H9 (cell line): ENCODE data around the gene TBX1. TPM values are rescaled to one million over a fixed set of nuclear protein-coding genes. Genes with fewer than 3 reads are reported as not detected.

Experiments used
- DNase-seq: peaks from one replicate; pipeline ENCODE4 v3.0.0-alpha.2; 2017
- H2AFZ ChIP-seq: one replicate; pipeline ENCODE4 v1.6.1; 2013; ENCODE audit warnings: mild to moderate bottlenecking, low read length, control low read depth, moderate library complexity
- H2AK5ac ChIP-seq: 2 replicates; pipeline ENCODE4 v1.6.1; 2013; ENCODE audit warnings: low read length, control low read depth, mixed read lengths; ENCODE audit not compliant: insufficient read length
- H2BK120ac ChIP-seq: one replicate; pipeline ENCODE4 v1.6.1; 2013; ENCODE audit warnings: low read depth, mild to moderate bottlenecking, low read length, control low read depth, inconsistent platforms; ENCODE audit not compliant: poor library complexity, severe bottlenecking
- H2BK12ac ChIP-seq: 2 replicates; pipeline ENCODE4 v1.6.1; 2013; ENCODE audit warnings: low read length, control low read depth, mixed read lengths, low read depth; ENCODE audit not compliant: insufficient read length
- H2BK15ac ChIP-seq: 2 replicates; pipeline ENCODE4 v1.6.1; 2013; ENCODE audit warnings: low read depth, low read length, control low read depth
- H2BK20ac ChIP-seq: one replicate; pipeline ENCODE4 v1.6.1; 2013; ENCODE audit warnings: low read depth, mild to moderate bottlenecking, low read length, control low read depth, inconsistent platforms; ENCODE audit not compliant: poor library complexity, severe bottlenecking
- H2BK5ac ChIP-seq: 2 replicates; pipeline ENCODE4 v1.6.1; 2013; ENCODE audit warnings: low read length, control low read depth, mixed read lengths; ENCODE audit not compliant: insufficient read length
- H3K14ac ChIP-seq: 2 replicates; pipeline ENCODE4 v1.6.1; 2013; ENCODE audit warnings: low read length, control low read depth; ENCODE audit not compliant: insufficient read depth
- H3K18ac ChIP-seq: 2 replicates; pipeline ENCODE4 v1.6.1; 2013; ENCODE audit warnings: low read depth, mild to moderate bottlenecking, mixed read lengths, low read length, control low read depth; ENCODE audit not compliant: insufficient read length
- H3K23ac ChIP-seq: 2 replicates; pipeline ENCODE4 v1.6.1; 2013; ENCODE audit warnings: low read length, control low read depth, mixed read lengths, low read depth; ENCODE audit not compliant: insufficient read length
- H3K23me2 ChIP-seq: 2 replicates; pipeline ENCODE4 v1.6.1; 2013; ENCODE audit warnings: low read depth, mild to moderate bottlenecking, mixed read lengths, low read length, control low read depth; ENCODE audit not compliant: insufficient read length, poor library complexity, severe bottlenecking
- H3K27ac ChIP-seq: 2 replicates; pipeline ENCODE4 v1.5.1; 2013; ENCODE audit warnings: low read length, control low read depth, mixed read lengths, low read depth; ENCODE audit not compliant: insufficient read length
- H3K27me3 ChIP-seq: 2 replicates; pipeline ENCODE4 v1.6.1; 2013; ENCODE audit warnings: low read length, control low read depth, inconsistent platforms; ENCODE audit not compliant: insufficient read depth
- H3K4ac ChIP-seq: 2 replicates; pipeline ENCODE4 v1.6.1; 2013; ENCODE audit warnings: low read depth, mild to moderate bottlenecking, control low read depth, inconsistent platforms, low read length, moderate library complexity
- H3K4me1 ChIP-seq: 2 replicates; pipeline ENCODE4 v1.6.1; 2013; ENCODE audit warnings: low read length, control low read depth, inconsistent platforms; ENCODE audit not compliant: insufficient read depth
- H3K4me2 ChIP-seq: 2 replicates; pipeline ENCODE4 v1.6.1; 2013; ENCODE audit warnings: low read length, control low read depth, mixed read lengths; ENCODE audit not compliant: insufficient read length, insufficient read depth
- H3K56ac ChIP-seq: 2 replicates; pipeline ENCODE4 v1.6.1; 2013; ENCODE audit warnings: low read depth, mild to moderate bottlenecking, mixed read lengths, low read length, control low read depth; ENCODE audit not compliant: insufficient read length
- H3K79me1 ChIP-seq: 2 replicates; pipeline ENCODE4 v1.6.1; 2013; ENCODE audit warnings: low read depth, mild to moderate bottlenecking, moderate library complexity, low read length, control low read depth, inconsistent platforms; ENCODE audit not compliant: insufficient read depth, poor library complexity, severe bottlenecking
- H3K79me2 ChIP-seq: 2 replicates; pipeline ENCODE4 v1.6.1; 2013; ENCODE audit warnings: low read length, control low read depth, inconsistent platforms; ENCODE audit not compliant: insufficient read depth
- H3K9ac ChIP-seq: 2 replicates; pipeline ENCODE4 v1.6.1; 2013; ENCODE audit warnings: low read length, control low read depth, mixed read lengths; ENCODE audit not compliant: insufficient read length; ENCODE audit errors: extremely low read depth
- H3K9me3 ChIP-seq: one replicate; pipeline ENCODE4 v1.6.1; 2013; ENCODE audit warnings: low read depth, low read length, inconsistent platforms; ENCODE audit not compliant: control insufficient read depth
- H3T11ph ChIP-seq: one replicate; pipeline ENCODE4 v1.6.1; 2013; ENCODE audit warnings: mild to moderate bottlenecking, low read length, control low read depth, inconsistent platforms
- H4K20me1 ChIP-seq: one replicate; pipeline ENCODE4 v1.6.1; 2013; ENCODE audit not compliant: control insufficient read depth, insufficient read length, insufficient read depth
- H4K5ac ChIP-seq: 2 replicates; pipeline ENCODE4 v1.6.1; 2013; ENCODE audit warnings: low read depth, mild to moderate bottlenecking, mixed read lengths, low read length, control low read depth; ENCODE audit not compliant: insufficient read length
- H4K8ac ChIP-seq: replicated peaks from 2 replicates; pipeline ENCODE4 v1.6.1; 2013; ENCODE audit warnings: low read length, control low read depth, mixed read lengths, low read depth; ENCODE audit not compliant: insufficient read length
- H4K91ac ChIP-seq: 2 replicates; pipeline ENCODE4 v1.6.1; 2013; ENCODE audit warnings: low read depth, mild to moderate bottlenecking, moderate library complexity, mixed read lengths, low read length, control low read depth; ENCODE audit not compliant: insufficient read length
- H3K27ac Mint-ChIP-seq, 3 experiments: 2 replicates in 2 of 3; 3 replicates in 1 of 3; pipeline ENCODE4 v1.8.0; 2020 to 2021; ENCODE audit warnings: mixed read lengths in 3 of 3, mild to moderate bottlenecking in 1 of 3, moderate library complexity in 1 of 3
- H3K27me3 Mint-ChIP-seq: 2 replicates; pipeline ENCODE4 v1.8.0; 2021; ENCODE audit warnings: low read depth, mild to moderate bottlenecking, moderate library complexity, mixed read lengths
- H3K36me3 Mint-ChIP-seq, 3 experiments: 2 replicates in 2 of 3; 3 replicates in 1 of 3; pipeline ENCODE4 v1.8.0; 2020 to 2021; ENCODE audit warnings: low read depth in 3 of 3, mixed read lengths in 3 of 3; ENCODE audit not compliant: insufficient read depth in 1 of 3
- H3K4me1 Mint-ChIP-seq, 2 experiments: 2 replicates each; pipeline ENCODE4 v1.8.0; 2020; ENCODE audit warnings: mixed read lengths in 2 of 2
- H3K4me3 Mint-ChIP-seq, 2 experiments: 2 replicates in 1 of 2; 3 replicates in 1 of 2; pipeline ENCODE4 v1.8.0; 2020 to 2021; ENCODE audit warnings: mild to moderate bottlenecking in 2 of 2, mixed read lengths in 2 of 2, moderate library complexity in 1 of 2
- H3K9me3 Mint-ChIP-seq, 2 experiments: 2 replicates in 1 of 2; 3 replicates in 1 of 2; pipeline ENCODE4 v1.8.0; 2020; ENCODE audit warnings: mild to moderate bottlenecking in 2 of 2, mixed read lengths in 2 of 2, moderate library complexity in 1 of 2
- CTCF ChIP-seq: fragments of 200-600 bp; sonication (generic); conservative IDR thresholded peaks from 3 replicates; pipeline ENCODE4 v1.8.0; 2021; ENCODE audit warnings: antibody characterized with exemption, mild to moderate bottlenecking
- WGBS: extraction: QIAGEN DNeasy Blood & Tissue Kit; methylation state at CpG from one replicate; pipeline ENCODE4 v1.1.7; 2013; ENCODE audit warnings: missing lambda C conversion rate, low lambda C conversion rate, mixed read lengths; ENCODE audit not compliant: insufficient read length; ENCODE audit errors: extremely low coverage; 5-methylcytosine and 5-hydroxymethylcytosine counted together
- total RNA-seq: library from RNA; stranded (reverse); gene quantifications from 2 replicates; pipeline ENCODE4 v1.2.1, GENCODE V29; 2021

Gene TBX1
- total RNA-seq, 1 experiment from 2014 or later, result 2.2 TPM

DNA sequence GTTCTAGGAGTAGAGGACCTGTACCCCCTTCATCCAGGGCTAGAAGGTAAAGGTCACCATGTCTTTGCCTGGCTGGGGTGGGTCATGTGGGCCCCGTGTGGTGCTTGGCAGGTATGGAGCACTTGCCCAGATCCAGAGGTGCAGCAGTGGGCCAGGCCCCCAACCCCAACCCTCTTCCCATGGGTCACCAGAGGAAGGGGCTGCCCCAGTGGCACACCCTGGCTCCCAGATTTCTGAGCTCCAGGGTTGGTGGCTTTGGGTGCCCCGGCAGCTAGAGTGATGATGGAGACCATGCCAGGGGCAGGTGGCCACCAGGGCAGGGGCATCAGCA, 39.6 kb upstream of the TBX1 start:
- peaks cover 4% of the 10 kb centered on the region for H4K20me1 ChIP-seq
- no peak overlapping the region for H4K91ac ChIP-seq
- DNase-seq, result no peak

More for the DNA sequence above, 39.6 kb upstream of the TBX1 start:
- Histone ChIP-seq H3K56ac (no peak overlapping the region), H3K27me3 (peaks cover 62% of the 10 kb centered on the region; the same call in 1 of the 2 replicates), H2AFZ (no peak overlapping the region), H3K14ac (no peak overlapping the region), H3K79me2 (no peaks in the 10 kb centered on the region), H3K23ac (no peak overlapping the region), H3K4ac (no peak overlapping the region), H2AK5ac (no peak overlapping the region), H3K27ac (no peak overlapping the region), H4K5ac (no peak overlapping the region), H3K9me3 (no peaks in the 10 kb centered on the region), H4K8ac (no peak overlapping the region), H3K4me1 (peaks cover 2% of the 10 kb centered on the region; the same call in 1 of the 2 replicates), H2BK20ac (no peak overlapping the region), H3K18ac (no peak overlapping the region), H2BK5ac (no peak overlapping the region), H3K23me2 (peaks cover 10% of the 10 kb centered on the region), H3T11ph (no peak overlapping the region), H3K9ac (no peak overlapping the region), H3K4me2 (no peak overlapping the region), H3K79me1 (no peaks in the 10 kb centered on the region), H2BK120ac (no peak overlapping the region), H2BK12ac (no peak overlapping the region), H2BK15ac (no peak overlapping the region)
- no peak overlapping the region for H3K27ac Mint-ChIP-seq
- H3K27me3 Mint-ChIP-seq, result peaks cover 81% of the 10 kb centered on the region
- no peak for TF ChIP-seq CTCF
- peaks cover 6 to 16% of the 10 kb centered on the region in 2 experiments; a peak in 4 of 5 replicates for H3K9me3 Mint-ChIP-seq
- no CpG with 5 or more reads among the region's 2 CpGs for WGBS
- H3K4me3 Mint-ChIP-seq, result peak overlapping the region in 1 of 2 experiments; percentile 77; a peak in 2 of 5 replicates
- peaks cover 17 to 32% of the 10 kb centered on the region in 2 experiments for H3K4me1 Mint-ChIP-seq
- H3K36me3 Mint-ChIP-seq, result peaks cover 7 to 18% (median 14%) of the 10 kb centered on the region in 3 experiments; a peak in 6 of 7 replicates
